Heart left ventricle (tissue), 13 donors: Measurements from ENCODE around the gene TSPAN11.

ENCODE experiments used
- POLR2A ChIP-seq, 2 donors: fragments of 450-650 bp; IDR thresholded peaks; one replicate each; pipeline ENCODE4 v1.6.1; 2017; ENCODE audit warnings: antibody characterized with exemption in 2 of 2, mild to moderate bottlenecking in 2 of 2, moderate library complexity in 2 of 2
- TF ChIP-seq, protein P1 (sequence below), 12 donors: fragments of 200-600 bp; sonication (generic) in 4 of 12; IDR thresholded peaks; one replicate each; pipeline versions ENCODE4 v1.5.0 to v1.8.0; 2018 to 2022; ENCODE audit warnings: antibody characterized with exemption in 12 of 12, mild to moderate bottlenecking in 5 of 12
- donor health status: ischemic (EF 13 %, LVEDD 7.1; RV severe dilation, severe dysfunction).
- donor health status: DM: no; HTN: yes; CAD: no.
- donor health status: DM: no; HTN: no; CAD: no.
- donor health status: ischemic (EF 25% LVEDD 6.9; RV normal size, moderate dysfunction).
- donor health status: ischemic (EF 25% LVEDD 5.7; RV mildly dilated, moderate dysfunction).
- donor health status: ischemic (EF 35%, LVEDD 5.7; RV mildly dilated, moderate dysfunction).
- donor health status: nonischemic (EF 11% LVEDD 7.7; RV severe dilation, severe dysfunction).
- donor health status: DM: yes; HTN: yes; CAD: no.
- donor health status: PGD.
- donor health status: ischemic (EF 29% LVEDD 5.4; RV normal size, mild dysfunction).
- donor health status: nonischemic (EF 23%, LVEDD 6.1; RV moderate dilation, normal function).

DNA sequence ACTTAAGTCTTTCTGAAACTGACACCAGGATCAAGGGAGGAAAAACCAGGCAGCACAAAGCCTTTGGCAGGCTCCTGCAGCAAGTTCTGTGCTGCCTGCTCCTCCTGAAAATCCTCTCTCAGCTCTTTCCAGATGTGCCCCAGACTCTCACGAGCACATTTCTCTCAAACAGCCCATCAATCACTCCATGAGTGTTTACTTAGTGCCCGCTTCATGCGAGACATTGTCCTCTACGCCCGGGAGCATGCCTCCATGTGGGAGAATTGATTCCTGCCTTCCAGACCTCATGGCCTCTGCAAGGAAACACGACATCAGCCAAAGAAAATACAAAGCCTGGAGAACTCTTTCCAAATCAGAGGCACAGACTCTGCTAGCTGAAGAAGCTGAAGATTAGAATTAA lies 46.5 kb upstream of the TSPAN11 start:
- TF ChIP-seq, protein P1, sequence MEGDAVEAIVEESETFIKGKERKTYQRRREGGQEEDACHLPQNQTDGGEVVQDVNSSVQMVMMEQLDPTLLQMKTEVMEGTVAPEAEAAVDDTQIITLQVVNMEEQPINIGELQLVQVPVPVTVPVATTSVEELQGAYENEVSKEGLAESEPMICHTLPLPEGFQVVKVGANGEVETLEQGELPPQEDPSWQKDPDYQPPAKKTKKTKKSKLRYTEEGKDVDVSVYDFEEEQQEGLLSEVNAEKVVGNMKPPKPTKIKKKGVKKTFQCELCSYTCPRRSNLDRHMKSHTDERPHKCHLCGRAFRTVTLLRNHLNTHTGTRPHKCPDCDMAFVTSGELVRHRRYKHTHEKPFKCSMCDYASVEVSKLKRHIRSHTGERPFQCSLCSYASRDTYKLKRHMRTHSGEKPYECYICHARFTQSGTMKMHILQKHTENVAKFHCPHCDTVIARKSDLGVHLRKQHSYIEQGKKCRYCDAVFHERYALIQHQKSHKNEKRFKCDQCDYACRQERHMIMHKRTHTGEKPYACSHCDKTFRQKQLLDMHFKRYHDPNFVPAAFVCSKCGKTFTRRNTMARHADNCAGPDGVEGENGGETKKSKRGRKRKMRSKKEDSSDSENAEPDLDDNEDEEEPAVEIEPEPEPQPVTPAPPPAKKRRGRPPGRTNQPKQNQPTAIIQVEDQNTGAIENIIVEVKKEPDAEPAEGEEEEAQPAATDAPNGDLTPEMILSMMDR (IDR thresholded peaks at IDR 0.05) = no peak
- TF ChIP-seq POLR2A (IDR thresholded peaks at IDR 0.05) = no peak
